ENCODE measurements around the gene MMP25. TPM values are rescaled to one million over a fixed set of nuclear protein-coding genes. Genes with fewer than 3 reads are reported as not detected.
"Not testable (repeated sequence)": the region's sequence is repeated elsewhere in the genome, so short reads cannot be mapped to it uniquely, and the experiment has no call there.

The MMP25 gene
- total RNA-seq, 4 donors from 2014 or later = 0.49 to 1.6 (median 0.70) TPM

DNA sequence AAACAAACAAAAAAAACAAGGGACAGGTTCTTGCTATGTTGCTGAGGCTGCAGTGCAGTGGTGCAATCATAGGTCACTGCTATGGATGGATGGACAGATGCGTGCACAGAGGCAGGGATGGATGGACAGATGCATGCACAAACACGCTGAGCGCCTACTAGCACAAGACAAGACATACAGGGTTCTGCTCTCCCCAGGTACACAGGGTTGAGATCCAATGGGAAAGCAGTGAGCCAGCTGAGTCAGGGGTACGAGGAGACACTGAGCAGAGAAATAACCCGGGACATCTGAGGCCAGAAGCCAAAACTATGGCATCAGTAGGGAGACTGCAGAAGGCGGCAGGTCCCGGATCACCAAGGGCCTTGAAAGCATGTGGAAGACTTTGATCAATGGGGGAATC is 25.3 kb downstream of the MMP25 start:
- Histone ChIP-seq H3K4me3 (replicated peaks in 1 of 3) (no peak overlapping the region), H3K36me3 (no peaks in the 10 kb centered on the region), H3K4me1 (peaks cover 0 to 12% of the 10 kb centered on the region in 2 donors), H3K9me3 (no peaks in the 10 kb centered on the region), H3K27me3 (no peaks in the 10 kb centered on the region), H3K27ac (no peak overlapping the region)
- DNase-seq = no peak
- TF ChIP-seq, protein P1, sequence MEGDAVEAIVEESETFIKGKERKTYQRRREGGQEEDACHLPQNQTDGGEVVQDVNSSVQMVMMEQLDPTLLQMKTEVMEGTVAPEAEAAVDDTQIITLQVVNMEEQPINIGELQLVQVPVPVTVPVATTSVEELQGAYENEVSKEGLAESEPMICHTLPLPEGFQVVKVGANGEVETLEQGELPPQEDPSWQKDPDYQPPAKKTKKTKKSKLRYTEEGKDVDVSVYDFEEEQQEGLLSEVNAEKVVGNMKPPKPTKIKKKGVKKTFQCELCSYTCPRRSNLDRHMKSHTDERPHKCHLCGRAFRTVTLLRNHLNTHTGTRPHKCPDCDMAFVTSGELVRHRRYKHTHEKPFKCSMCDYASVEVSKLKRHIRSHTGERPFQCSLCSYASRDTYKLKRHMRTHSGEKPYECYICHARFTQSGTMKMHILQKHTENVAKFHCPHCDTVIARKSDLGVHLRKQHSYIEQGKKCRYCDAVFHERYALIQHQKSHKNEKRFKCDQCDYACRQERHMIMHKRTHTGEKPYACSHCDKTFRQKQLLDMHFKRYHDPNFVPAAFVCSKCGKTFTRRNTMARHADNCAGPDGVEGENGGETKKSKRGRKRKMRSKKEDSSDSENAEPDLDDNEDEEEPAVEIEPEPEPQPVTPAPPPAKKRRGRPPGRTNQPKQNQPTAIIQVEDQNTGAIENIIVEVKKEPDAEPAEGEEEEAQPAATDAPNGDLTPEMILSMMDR (IDR thresholded peaks at IDR 0.05) = no peak
- no peak for TF ChIP-seq POLR2A (IDR thresholded peaks at IDR 0.05)
- WGBS, 2 donors = 83 to 84% methylated on average over 7 of the region's 7 CpGs
- intact Hi-C loops (cut with DNase I) = no loop called here

DNA sequence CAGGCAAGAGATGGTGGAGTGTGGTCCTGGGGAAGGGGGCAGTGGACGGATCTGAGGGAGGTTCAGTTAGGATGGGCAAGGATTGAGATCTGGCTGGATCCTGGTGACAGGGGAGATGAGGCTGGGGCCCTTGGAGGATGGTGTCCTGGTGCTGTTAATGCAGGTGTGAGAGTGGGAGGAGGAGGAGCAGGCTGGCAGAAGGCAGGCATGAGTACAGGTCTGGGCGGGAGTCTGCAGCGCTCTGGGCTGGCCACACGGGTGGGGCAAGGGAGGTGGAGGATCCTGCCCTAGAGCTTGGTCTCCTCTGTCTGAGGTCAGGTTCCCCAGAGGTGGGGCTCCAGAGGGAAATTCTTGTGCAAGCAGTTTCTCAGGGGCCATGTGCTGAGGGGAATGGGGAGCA is 25.8 kb downstream of the MMP25 start:
- DNase-seq; intact Hi-C loops (cut with DNase I); H3K27ac ChIP-seq; H3K9me3 ChIP-seq; H3K36me3 ChIP-seq; H3K4me3 ChIP-seq (replicated peaks in 1 of 3); H3K27me3 ChIP-seq: not testable (repeated sequence)
- WGBS, 2 donors = 82% methylated on average over 4 of the region's 4 CpGs
- peaks cover 0 to 12% of the 10 kb centered on the region in 2 donors for H3K4me1 ChIP-seq

DNA sequence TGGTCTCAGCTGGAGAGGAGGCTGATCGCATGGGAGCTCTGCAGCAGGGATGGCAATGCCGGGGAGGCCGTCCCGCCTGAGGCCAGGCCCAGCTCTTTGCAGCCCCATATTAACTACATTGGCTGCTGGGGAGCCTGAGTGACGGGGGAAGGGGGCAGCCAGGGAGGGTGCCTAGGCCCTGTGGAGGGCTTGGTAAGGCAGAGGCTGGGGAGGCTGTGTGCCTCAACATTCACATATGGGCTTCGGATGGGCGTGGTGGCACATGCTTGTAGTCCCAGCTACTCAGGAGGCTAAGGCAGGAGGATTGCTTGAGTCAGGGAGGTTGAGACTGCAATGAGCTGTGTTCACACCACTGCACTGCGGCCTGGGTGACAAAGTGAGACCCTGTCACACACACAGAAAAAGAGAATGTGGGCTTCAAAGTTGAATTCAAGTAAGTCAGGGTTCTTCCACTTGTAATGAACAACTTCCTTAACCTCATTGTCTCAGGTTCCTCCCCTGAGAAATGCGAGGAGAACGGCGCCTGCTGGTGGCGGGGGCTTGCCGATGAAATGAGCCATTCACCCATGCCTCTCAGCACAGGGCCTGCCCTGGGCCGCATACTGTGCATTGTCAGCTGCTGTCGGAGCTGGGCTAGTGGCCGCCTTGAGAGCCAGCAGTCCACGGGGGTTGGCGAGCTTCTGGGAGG is 26.4 kb downstream of the MMP25 start:
- intact Hi-C loops (cut with DNase I); H3K36me3 ChIP-seq; H3K27me3 ChIP-seq; H3K4me3 ChIP-seq (replicated peaks in 1 of 3); H3K27ac ChIP-seq; DNase-seq; H3K9me3 ChIP-seq; H3K4me1 ChIP-seq: not testable (repeated sequence)
- 75% methylated on average over 12 of the region's 18 CpGs; no CpG with 5 or more reads in 1 of the 2 donors for WGBS, 2 donors

DNA sequence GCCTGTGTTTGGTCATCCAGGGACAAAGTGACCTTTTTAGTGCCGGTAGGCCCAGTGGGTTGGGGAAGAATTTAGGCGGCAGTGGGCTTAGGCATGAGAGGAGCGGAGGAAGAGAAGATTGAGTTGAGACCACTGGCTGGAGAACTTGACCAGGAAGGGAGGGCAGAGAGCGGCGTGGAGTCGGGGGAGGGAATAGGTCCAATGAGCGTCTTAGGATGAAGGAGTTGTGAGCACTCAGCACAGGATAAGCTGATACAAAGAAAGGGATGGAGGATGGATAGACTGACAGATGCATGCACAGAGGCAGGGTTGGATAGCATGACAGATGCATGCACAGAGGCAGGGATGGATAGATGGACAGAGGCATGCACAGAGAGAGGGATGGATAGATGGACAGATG is 27.1 kb downstream of the MMP25 start:
- no peak for TF ChIP-seq POLR2A (IDR thresholded peaks at IDR 0.05)
- TF ChIP-seq, protein P1 (IDR thresholded peaks at IDR 0.05) = no peak
- no peaks in the 10 kb centered on the region for H3K27me3 ChIP-seq
- no peaks in the 10 kb centered on the region for H3K9me3 ChIP-seq
- intact Hi-C loops (cut with DNase I) = no loop called here
- no peak overlapping the region for H3K4me3 ChIP-seq (replicated peaks in 1 of 3)
- DNase-seq = no peak
- H3K4me1 ChIP-seq = peaks cover 0 to 3% of the 10 kb centered on the region in 2 donors
- H3K36me3 ChIP-seq = no peaks in the 10 kb centered on the region
- WGBS, 2 donors = 90 to 91% methylated on average over 7 of the region's 7 CpGs
- H3K27ac ChIP-seq = no peak overlapping the region

DNA sequence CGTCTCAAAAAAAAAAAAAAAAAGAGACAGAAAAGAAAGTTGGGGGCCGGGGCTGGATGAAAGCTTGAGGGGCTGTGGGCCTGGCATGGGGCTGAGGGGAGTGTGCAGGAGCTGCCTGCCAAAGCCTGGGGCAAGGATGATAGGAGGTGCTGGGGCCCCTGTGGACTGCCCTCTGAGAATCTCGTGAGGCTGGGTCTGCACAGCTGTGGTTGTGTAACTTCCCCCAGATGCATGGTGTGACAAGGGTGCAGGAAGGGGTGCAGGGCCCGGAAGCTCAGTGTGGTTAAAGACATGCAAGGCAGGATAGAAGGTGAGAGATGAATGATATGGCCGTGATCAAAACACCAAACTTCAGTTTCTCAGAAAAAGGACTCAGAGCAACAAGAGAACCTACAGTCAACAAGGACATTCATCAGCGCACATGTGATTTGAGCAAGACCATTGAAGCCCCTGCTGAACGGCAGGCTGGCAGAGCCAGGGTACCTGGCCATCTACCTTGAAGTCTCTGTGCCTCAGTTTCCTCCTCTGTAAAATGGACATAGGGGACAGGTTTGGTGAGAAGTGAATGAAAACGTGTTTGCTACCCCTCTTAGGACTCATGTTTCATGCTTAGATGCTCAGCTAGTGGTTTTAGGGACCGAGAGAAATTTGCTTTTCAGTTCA is 28.6 kb downstream of the MMP25 start:
- H3K27ac ChIP-seq = no peak overlapping the region
- intact Hi-C loops (cut with DNase I) = no loop called here
- no peak overlapping the region for H3K4me3 ChIP-seq (replicated peaks in 1 of 3)

DNA sequence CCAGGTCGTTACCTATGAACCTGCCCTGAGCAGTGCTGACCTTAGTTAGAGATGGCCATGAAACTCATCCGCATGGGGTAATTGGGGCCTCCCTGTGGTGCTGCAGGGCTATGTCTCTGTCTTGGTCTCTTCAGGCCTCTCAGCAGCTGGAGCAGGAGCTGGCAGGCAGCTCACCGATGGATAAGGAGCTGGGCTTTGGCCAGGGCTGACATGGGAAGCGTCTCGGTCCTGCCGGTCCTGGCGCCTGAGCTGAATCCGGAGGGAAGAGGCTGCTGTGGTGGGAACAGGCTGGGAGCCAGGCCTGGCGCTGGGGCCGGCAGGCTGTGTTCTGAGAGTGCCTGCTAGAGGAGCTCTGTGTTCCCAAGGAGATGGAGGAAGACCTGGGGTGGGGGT is 29.2 kb downstream of the MMP25 start:
- Histone ChIP-seq H3K4me1 (no peaks in the 10 kb centered on the region), H3K4me3 (replicated peaks in 1 of 3) (no peak overlapping the region), H3K9me3 (no peaks in the 10 kb centered on the region), H3K27ac (no peak overlapping the region), H3K36me3 (no peaks in the 10 kb centered on the region), H3K27me3 (no peaks in the 10 kb centered on the region)
- TF ChIP-seq, protein P1 (IDR thresholded peaks at IDR 0.05) = no peak
- no peak for TF ChIP-seq POLR2A (IDR thresholded peaks at IDR 0.05)
- intact Hi-C loops (cut with DNase I) = no loop called here
- DNase-seq = no peak
- 4 to 40% methylated on average over 9 to 10 of the region's 10 CpGs for WGBS, 2 donors

More for the DNA sequence above, 28.6 kb downstream of the MMP25 start:
- Histone ChIP-seq H3K4me1 (no peaks in the 10 kb centered on the region), H3K36me3 (no peaks in the 10 kb centered on the region), H3K27me3 (no peaks in the 10 kb centered on the region), H3K9me3 (no peaks in the 10 kb centered on the region)
- 54 to 65% methylated on average over 7 to 9 of the region's 9 CpGs for WGBS, 2 donors
- TF ChIP-seq, protein P1 (IDR thresholded peaks at IDR 0.05) = no peak
- TF ChIP-seq POLR2A (IDR thresholded peaks at IDR 0.05) = no peak
- peak in 1 of 2 donors; percentile 29 for DNase-seq

DNA sequence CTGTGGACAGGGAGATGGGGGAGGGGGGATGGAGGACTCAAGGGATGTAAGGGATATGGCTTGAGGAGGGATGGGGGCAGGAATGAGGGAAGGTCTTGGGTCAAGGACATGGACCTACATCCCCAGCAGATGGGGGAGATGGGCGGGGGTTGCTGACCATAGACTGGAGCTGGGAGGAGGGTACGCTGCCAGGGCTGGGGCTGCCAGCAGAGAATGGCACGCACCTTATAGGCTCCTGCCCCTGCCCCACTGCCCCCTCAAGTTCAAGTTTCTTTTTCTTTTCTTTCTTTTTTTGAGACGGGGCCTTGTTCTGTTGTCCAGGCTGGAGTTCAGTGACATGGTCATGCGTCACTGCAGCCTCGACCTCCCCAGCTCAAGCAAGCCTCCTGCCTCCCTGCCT is 29.6 kb downstream of the MMP25 start:
- not testable (repeated sequence) for H3K27ac ChIP-seq

More for the DNA sequence above, 29.6 kb downstream of the MMP25 start:
- H3K27me3 ChIP-seq; intact Hi-C loops (cut with DNase I); H3K9me3 ChIP-seq; H3K36me3 ChIP-seq; DNase-seq; H3K4me1 ChIP-seq; H3K4me3 ChIP-seq (replicated peaks in 1 of 3): not testable (repeated sequence)
- WGBS, 2 donors = 89 to 92% methylated on average over 6 of the region's 6 CpGs
